SK-N-SH treated with all-trans-retinoic acid at 6 μM for 48 hours (cell line): ENCODE results near the gene BECN2.

Source experiments
- ATAC-seq: fragments of 200-7000 bp; cut with Tn5 transposase; 3 replicates; pipeline ENCODE4 v1.9.1; 2020; ENCODE audit warnings: mild to moderate bottlenecking, moderate library complexity
- BACH2 ChIP-seq: fragments of 250-450 bp; sonication (Bioruptor Pico); IDR thresholded peaks from 2 replicates; pipeline ENCODE4 v1.9.0; 2021; ENCODE audit warnings: mild to moderate bottlenecking, borderline replicate concordance
- CSDC2 ChIP-seq: fragments of 250-450 bp; sonication (Bioruptor Pico); IDR thresholded peaks from 2 replicates; pipeline ENCODE4 v1.5.0; 2020; ENCODE audit warnings: mild to moderate bottlenecking, moderate library complexity
- CSRNP3 ChIP-seq: fragments of 250-450 bp; sonication (Bioruptor Pico); IDR thresholded peaks from 2 replicates; pipeline ENCODE4 v1.5.1; 2021; ENCODE audit warnings: mild to moderate bottlenecking, moderate library complexity
- ESRRG ChIP-seq: fragments of 250-450 bp; sonication (Bioruptor Pico); IDR thresholded peaks from 2 replicates; pipeline ENCODE4 v1.6.1; 2021; ENCODE audit warnings: mild to moderate bottlenecking
- GLIS3 ChIP-seq: fragments of 250-450 bp; sonication (Bioruptor Pico); IDR thresholded peaks from 2 replicates; pipeline ENCODE4 v1.5.0; 2020; ENCODE audit warnings: mild to moderate bottlenecking, moderate library complexity
- ISL1 ChIP-seq: fragments of 250-450 bp; sonication (Bioruptor Pico); IDR thresholded peaks from 2 replicates; pipeline ENCODE4 v2.1.2; 2022; ENCODE audit warnings: mild to moderate bottlenecking, moderate library complexity
- OSR1 ChIP-seq: fragments of 250-450 bp; sonication (Bioruptor Pico); IDR thresholded peaks from 2 replicates; pipeline ENCODE4 v1.8.0; 2022; ENCODE audit warnings: moderate library complexity, mild to moderate bottlenecking, inconsistent platforms
- PATZ1 ChIP-seq: fragments of 250-450 bp; sonication (Bioruptor Pico); IDR thresholded peaks from 2 replicates; pipeline ENCODE4 v1.8.0; 2020; ENCODE audit warnings: mild to moderate bottlenecking, moderate library complexity, borderline replicate concordance
- PPARA ChIP-seq: fragments of 250-450 bp; sonication (Bioruptor Pico); IDR thresholded peaks from 2 replicates; pipeline ENCODE4 v1.5.0; 2020; ENCODE audit warnings: mild to moderate bottlenecking, borderline replicate concordance
- RARB ChIP-seq: fragments of 250-450 bp; sonication (Bioruptor Pico); IDR thresholded peaks from 2 replicates; pipeline ENCODE4 v1.8.0; 2021; ENCODE audit warnings: mild to moderate bottlenecking, moderate library complexity
- SNAI2 ChIP-seq: fragments of 250-450 bp; sonication (Bioruptor Pico); IDR thresholded peaks from 2 replicates; pipeline ENCODE4 v1.5.0; 2020; ENCODE audit warnings: mild to moderate bottlenecking, moderate library complexity
- TCF4 ChIP-seq: fragments of 250-450 bp; sonication (Bioruptor Pico); IDR thresholded peaks from 2 replicates; pipeline ENCODE4 v1.8.0; 2021; ENCODE audit warnings: mild to moderate bottlenecking, moderate library complexity, borderline replicate concordance
- TOX ChIP-seq: fragments of 250-450 bp; sonication (Bioruptor Pico); IDR thresholded peaks from 2 replicates; pipeline ENCODE4 v1.8.0; 2021; ENCODE audit warnings: mild to moderate bottlenecking, moderate library complexity, borderline replicate concordance
- ZC3H10 ChIP-seq: fragments of 250-450 bp; sonication (Bioruptor Pico); IDR thresholded peaks from 2 replicates; pipeline ENCODE4 v1.5.1; 2021; ENCODE audit warnings: mild to moderate bottlenecking, moderate library complexity
- ZFP3 ChIP-seq: fragments of 250-450 bp; sonication (Bioruptor Pico); IDR thresholded peaks from 2 replicates; pipeline ENCODE4 v1.5.0; 2020; ENCODE audit warnings: mild to moderate bottlenecking, moderate library complexity
- ZFP30 ChIP-seq: fragments of 450-650 bp; formaldehyde crosslinking; IDR thresholded peaks from 2 replicates; pipeline ENCODE4 v1.5.0; 2022; ENCODE audit warnings: mild to moderate bottlenecking, moderate library complexity
- ZNF565 ChIP-seq: fragments of 450-650 bp; formaldehyde crosslinking; conservative IDR thresholded peaks from 2 replicates; pipeline ENCODE4 v1.5.0; 2020; ENCODE audit warnings: low read depth, mild to moderate bottlenecking, moderate library complexity
- ZNF70 ChIP-seq: fragments of 450-650 bp; formaldehyde crosslinking; IDR thresholded peaks from 2 replicates; pipeline ENCODE4 v1.5.0; 2020; ENCODE audit warnings: mild to moderate bottlenecking, moderate library complexity
- ZNF8 ChIP-seq: fragments of 450-650 bp; formaldehyde crosslinking; IDR thresholded peaks from 2 replicates; pipeline ENCODE4 v1.5.0; 2020; ENCODE audit warnings: mild to moderate bottlenecking, moderate library complexity
- TF ChIP-seq, protein P1 (sequence below): fragments of 250-450 bp; sonication (Bioruptor Pico); IDR thresholded peaks from 2 replicates; pipeline ENCODE4 v1.5.1; 2020; ENCODE audit warnings: low read depth, mild to moderate bottlenecking, moderate library complexity
- TF ChIP-seq, protein P2 (sequence below): fragments of 250-450 bp; sonication (Bioruptor Pico); IDR thresholded peaks from 2 replicates; pipeline ENCODE4 v1.5.0; 2020; ENCODE audit warnings: mild to moderate bottlenecking, moderate library complexity
- TF ChIP-seq, protein P3 (sequence below): fragments of 250-450 bp; sonication (Bioruptor Pico); IDR thresholded peaks from 2 replicates; pipeline ENCODE4 v1.8.0; 2021; ENCODE audit warnings: low read depth, mild to moderate bottlenecking, moderate library complexity, borderline replicate concordance

BECN2 gene

GRCh38 chr1:241992734-241993133 lies 35.2 kb downstream of the BECN2 start (continued):
- TF ChIP-seq PATZ1 (CRISPR knock-in tag) = no peak
- no peak for TF ChIP-seq SNAI2
- TF ChIP-seq ZFP30 (CRISPR knock-in tag) = no peak
- no peak for TF ChIP-seq CSDC2 (CRISPR knock-in tag)
- TF ChIP-seq ZC3H10 (CRISPR knock-in tag) = no peak
- TF ChIP-seq, protein P1, sequence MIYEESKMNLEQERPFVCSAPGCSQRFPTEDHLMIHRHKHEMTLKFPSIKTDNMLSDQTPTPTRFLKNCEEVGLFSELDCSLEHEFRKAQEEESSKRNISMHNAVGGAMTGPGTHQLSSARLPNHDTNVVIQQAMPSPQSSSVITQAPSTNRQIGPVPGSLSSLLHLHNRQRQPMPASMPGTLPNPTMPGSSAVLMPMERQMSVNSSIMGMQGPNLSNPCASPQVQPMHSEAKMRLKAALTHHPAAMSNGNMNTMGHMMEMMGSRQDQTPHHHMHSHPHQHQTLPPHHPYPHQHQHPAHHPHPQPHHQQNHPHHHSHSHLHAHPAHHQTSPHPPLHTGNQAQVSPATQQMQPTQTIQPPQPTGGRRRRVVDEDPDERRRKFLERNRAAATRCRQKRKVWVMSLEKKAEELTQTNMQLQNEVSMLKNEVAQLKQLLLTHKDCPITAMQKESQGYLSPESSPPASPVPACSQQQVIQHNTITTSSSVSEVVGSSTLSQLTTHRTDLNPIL = no peak
- no peak for TF ChIP-seq GLIS3 (CRISPR knock-in tag)

DNA sequence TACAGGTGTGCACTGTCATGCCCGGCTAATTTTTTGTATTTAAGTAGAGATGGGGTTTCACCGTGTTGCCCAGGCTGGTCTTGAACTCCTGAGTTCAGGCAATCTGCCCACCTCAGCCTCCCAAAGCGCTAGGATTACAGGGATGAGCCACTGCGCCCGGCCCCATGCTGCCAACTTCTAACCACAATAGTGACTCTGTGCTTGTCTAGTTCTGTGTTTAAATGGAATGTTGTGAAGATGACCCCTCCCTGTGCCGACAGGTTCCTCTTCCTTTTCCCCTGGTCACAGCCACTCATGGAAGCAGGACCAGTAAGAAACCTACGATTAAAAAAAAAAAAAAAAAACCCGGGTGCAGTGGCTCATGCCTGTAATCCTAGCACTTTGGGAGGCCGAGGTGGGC lies 36.6 kb downstream of the BECN2 start:
- no peak for TF ChIP-seq ZFP30 (CRISPR knock-in tag)
- no peak for TF ChIP-seq ZNF565
- no peak for TF ChIP-seq GLIS3 (CRISPR knock-in tag)
- TF ChIP-seq, protein P1 = no peak
- TF ChIP-seq ZNF8 = no peak
- no peak for TF ChIP-seq SNAI2
- TF ChIP-seq CSRNP3 (CRISPR knock-in tag) = no peak
- TF ChIP-seq ZFP3 = no peak
- TF ChIP-seq BACH2 (CRISPR knock-in tag) = no peak
- TF ChIP-seq ISL1 (CRISPR knock-in tag) = no peak
- no peak for TF ChIP-seq RARB (CRISPR knock-in tag)
- TF ChIP-seq TCF4 = no peak
- no peak for TF ChIP-seq TOX (CRISPR knock-in tag)
- no peak for TF ChIP-seq CSDC2 (CRISPR knock-in tag)
- TF ChIP-seq, protein P2, sequence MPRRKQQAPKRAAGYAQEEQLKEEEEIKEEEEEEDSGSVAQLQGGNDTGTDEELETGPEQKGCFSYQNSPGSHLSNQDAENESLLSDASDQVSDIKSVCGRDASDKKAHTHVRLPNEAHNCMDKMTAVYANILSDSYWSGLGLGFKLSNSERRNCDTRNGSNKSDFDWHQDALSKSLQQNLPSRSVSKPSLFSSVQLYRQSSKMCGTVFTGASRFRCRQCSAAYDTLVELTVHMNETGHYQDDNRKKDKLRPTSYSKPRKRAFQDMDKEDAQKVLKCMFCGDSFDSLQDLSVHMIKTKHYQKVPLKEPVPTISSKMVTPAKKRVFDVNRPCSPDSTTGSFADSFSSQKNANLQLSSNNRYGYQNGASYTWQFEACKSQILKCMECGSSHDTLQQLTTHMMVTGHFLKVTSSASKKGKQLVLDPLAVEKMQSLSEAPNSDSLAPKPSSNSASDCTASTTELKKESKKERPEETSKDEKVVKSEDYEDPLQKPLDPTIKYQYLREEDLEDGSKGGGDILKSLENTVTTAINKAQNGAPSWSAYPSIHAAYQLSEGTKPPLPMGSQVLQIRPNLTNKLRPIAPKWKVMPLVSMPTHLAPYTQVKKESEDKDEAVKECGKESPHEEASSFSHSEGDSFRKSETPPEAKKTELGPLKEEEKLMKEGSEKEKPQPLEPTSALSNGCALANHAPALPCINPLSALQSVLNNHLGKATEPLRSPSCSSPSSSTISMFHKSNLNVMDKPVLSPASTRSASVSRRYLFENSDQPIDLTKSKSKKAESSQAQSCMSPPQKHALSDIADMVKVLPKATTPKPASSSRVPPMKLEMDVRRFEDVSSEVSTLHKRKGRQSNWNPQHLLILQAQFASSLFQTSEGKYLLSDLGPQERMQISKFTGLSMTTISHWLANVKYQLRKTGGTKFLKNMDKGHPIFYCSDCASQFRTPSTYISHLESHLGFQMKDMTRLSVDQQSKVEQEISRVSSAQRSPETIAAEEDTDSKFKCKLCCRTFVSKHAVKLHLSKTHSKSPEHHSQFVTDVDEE (CRISPR knock-in tag) = no peak
- no peak for TF ChIP-seq ZNF70
- TF ChIP-seq, protein P3, sequence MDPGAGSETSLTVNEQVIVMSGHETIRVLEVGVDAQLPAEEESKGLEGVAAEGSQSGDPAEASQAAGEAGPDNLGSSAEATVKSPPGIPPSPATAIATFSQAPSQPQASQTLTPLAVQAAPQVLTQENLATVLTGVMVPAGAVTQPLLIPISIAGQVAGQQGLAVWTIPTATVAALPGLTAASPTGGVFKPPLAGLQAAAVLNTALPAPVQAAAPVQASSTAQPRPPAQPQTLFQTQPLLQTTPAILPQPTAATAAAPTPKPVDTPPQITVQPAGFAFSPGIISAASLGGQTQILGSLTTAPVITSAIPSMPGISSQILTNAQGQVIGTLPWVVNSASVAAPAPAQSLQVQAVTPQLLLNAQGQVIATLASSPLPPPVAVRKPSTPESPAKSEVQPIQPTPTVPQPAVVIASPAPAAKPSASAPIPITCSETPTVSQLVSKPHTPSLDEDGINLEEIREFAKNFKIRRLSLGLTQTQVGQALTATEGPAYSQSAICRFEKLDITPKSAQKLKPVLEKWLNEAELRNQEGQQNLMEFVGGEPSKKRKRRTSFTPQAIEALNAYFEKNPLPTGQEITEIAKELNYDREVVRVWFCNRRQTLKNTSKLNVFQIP (CRISPR knock-in tag) = no peak
- ATAC-seq = no peak

DNA sequence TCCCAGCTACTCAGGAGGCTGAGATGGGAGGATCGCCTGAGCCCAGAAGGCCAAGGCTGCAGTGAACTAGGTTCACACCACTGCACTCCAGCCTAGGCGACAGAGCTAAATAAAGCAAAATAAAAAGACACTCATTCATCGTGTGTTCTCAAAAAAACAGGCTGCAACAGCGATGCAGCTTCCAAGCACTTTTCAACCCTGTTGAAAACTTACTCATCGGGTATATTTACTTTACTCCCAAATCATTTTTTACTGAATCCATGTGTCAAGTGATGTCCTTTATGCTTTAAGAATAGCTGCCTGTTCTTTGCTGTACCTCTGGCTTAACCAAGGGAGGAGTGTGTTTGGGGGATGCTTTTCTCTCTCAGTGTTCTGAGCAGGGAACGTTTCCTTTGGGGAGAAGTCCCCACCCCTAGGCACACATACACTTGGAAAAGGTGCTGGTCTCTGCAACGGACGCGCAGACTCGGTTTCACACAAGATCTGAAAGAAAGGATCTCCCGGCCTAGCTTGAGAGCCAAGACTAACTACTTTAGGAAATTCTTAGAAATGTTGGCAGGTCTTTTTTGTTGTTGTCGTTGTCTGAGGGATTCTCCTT lies 39.9 kb downstream of the BECN2 start:
- no peak for ATAC-seq
- TF ChIP-seq PATZ1 (CRISPR knock-in tag) (no peak), OSR1 (CRISPR knock-in tag) (no peak), ZFP3 (no peak), ZFP30 (CRISPR knock-in tag) (no peak), SNAI2 (no peak), CSDC2 (CRISPR knock-in tag) (no peak), TOX (CRISPR knock-in tag) (no peak), ZNF565 (no peak), CSRNP3 (CRISPR knock-in tag) (no peak), PPARA (CRISPR knock-in tag) (no peak), ZC3H10 (CRISPR knock-in tag) (no peak), ESRRG (CRISPR knock-in tag) (no peak)
- TF ChIP-seq, protein P3 (CRISPR knock-in tag) = no peak
